HL-60 (cell line): ENCODE results near the gene FBN2.

Source experiments
- REST ChIP-seq: IDR thresholded peaks from 2 replicates; pipeline ENCODE4 v1.6.1; 2012; ENCODE audit warnings: low read depth; ENCODE audit not compliant: insufficient replicate concordance
- TF ChIP-seq, protein P1 (sequence below): IDR thresholded peaks from one replicate; pipeline ENCODE4 v1.5.1; 2011; ENCODE audit warnings: low read length, control low read depth, inconsistent platforms; ENCODE audit not compliant: insufficient read depth

GRCh38 chr5:128263357-128263756 lies 274.7 kb downstream of the FBN2 start:
- TF ChIP-seq, protein P1, sequence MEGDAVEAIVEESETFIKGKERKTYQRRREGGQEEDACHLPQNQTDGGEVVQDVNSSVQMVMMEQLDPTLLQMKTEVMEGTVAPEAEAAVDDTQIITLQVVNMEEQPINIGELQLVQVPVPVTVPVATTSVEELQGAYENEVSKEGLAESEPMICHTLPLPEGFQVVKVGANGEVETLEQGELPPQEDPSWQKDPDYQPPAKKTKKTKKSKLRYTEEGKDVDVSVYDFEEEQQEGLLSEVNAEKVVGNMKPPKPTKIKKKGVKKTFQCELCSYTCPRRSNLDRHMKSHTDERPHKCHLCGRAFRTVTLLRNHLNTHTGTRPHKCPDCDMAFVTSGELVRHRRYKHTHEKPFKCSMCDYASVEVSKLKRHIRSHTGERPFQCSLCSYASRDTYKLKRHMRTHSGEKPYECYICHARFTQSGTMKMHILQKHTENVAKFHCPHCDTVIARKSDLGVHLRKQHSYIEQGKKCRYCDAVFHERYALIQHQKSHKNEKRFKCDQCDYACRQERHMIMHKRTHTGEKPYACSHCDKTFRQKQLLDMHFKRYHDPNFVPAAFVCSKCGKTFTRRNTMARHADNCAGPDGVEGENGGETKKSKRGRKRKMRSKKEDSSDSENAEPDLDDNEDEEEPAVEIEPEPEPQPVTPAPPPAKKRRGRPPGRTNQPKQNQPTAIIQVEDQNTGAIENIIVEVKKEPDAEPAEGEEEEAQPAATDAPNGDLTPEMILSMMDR: no peak
- TF ChIP-seq REST: no peak
